Renal cortical epithelial cell (primary cell): ENCODE data around the gene FLT4. TPM values are rescaled to one million over a fixed set of nuclear protein-coding genes. Genes with fewer than 3 reads are reported as not detected.

Source experiments
- DNase-seq: peaks from one replicate; pipeline ENCODE4 v3.0.0-alpha.2; 2011; ENCODE audit warnings: low read depth
- total RNA-seq: library from RNA; depleted of rRNA; stranded (reverse); fragments of >200 nt; gene quantifications from 2 replicates; pipeline ENCODE4 v1.2.3, GENCODE V29; 2014

Gene FLT4
- total RNA-seq, 1 donor from 2014 or later, result 0.55 TPM

GRCh38 chr5:180592176-180592575 is 57.2 kb downstream of the FLT4 start:
- no peak for DNase-seq

DNA sequence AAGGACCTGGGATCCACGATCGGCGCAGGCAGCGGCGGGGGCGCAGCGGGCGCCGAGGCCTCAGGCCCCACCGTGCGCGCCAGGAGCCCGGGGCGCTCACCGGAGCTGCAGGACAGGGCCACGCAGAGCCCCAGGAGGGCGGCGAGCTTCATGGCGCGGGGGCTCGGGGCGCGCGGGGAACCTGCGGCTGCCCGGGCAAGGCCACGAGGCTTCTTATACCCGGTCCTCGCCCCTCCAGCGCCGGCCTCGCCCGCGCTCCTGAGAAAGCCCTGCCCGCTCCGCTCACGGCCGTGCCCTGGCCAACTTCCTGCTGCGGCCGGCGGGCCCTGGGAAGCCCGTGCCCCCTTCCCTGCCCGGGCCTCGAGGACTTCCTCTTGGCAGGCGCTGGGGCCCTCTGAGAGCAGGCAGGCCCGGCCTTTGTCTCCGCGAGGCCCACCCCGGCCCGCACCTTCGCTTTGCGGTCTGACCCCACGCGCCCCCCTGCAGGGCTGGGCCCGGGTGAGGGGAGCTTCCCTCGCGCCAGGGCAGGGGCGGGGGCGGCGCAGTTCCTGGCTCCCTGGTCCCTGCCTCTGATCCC is 58.0 kb downstream of the FLT4 start, which contains the start of gene SCGB3A1:
TSS of gene SCGB3A1 (minus strand) at position 189 of the 577 bp plus-strand sequence. CDS start at position 152, 37 bp downstream.
- no peak for DNase-seq

DNA sequence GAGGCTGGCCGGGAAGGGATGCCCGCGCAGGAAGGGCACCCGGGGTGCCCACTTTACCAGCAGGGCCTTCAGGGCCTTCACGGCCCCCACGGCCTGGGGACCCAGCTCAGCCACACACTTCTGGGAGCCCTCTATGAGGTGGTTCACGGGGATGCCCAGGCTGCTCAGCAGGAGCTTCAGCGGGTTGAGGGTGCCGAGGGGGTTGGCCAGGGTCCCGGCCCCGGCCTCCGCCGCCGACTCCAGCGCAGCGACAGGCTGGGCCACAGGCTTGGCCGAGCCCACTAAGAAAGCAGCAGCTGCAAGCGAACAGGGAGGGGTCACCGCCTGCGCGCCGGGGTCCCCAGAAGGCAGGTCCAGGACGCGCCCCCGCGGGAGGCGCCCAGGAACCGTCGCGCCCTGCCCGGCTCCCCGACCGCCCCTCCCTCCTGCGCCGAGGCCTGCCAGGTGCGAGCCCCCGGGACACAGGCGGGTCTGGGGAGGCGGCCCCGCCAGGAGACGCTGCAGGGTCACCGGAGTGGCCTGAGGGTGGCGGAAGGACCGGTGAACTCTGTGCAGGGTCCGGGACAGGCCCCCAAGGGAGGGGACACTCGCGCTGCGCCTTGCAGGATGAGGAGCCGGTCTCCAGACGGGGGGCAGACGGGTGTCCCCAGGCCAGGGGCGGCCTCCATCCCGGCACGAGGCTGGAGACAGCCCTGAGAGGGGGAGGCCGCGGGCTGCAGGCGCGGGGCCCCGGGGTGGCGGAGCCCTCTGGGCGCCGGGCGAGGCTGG is 58.7 kb downstream of the FLT4 start:
- no peak for DNase-seq

- DNase-seq, result no peak
These were observed 59.4 kb downstream of the FLT4 start for GRCh38 chr5:180589771-180590542.

GRCh38 chr5:180586870-180587269 is 62.5 kb downstream of the FLT4 start:
- DNase-seq, result no peak

DNA sequence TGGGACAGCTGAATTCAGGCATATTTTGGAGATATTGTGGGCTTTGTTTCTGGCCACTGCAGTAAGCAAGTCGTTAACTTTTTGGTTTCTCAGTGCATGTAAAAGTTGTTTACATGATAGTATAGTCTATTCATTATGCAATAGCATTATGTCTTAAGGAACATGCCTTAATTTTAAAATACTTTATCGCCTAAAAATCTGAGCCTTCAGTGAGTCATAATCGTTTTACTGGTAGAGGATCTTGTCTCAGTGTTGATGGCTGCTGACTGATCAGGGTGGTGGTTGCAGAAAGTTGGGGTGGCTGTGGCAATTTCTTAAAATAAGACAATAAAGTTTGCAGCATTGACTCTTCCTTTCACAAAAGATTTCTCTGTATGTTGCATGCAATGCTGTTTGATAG is 63.2 kb downstream of the FLT4 start:
- DNase-seq, result no peak

- DNase-seq, result no peak
These were observed 65.7 kb downstream of the FLT4 start for GRCh38 chr5:180583738-180584137.

DNA sequence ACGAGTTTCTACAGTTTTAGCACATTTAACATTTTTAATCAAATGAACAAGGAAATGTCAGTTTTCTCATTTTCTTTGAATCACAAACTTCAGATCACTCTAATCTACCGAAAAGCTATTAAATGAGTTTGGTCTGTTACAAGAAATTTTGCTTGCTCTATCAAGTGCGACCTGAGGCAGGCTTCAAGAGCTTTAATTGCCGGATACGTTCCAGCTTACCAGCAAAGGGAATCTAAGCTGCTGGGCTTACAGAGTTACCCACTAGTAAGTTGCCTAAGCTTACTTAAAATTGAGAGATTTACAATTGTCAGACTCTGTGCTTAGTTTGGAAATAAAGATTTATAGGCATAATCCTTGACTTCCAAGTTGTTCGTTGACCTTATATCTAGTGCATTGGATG is 68.7 kb downstream of the FLT4 start:
- DNase-seq, result peak; percentile 2

DNA sequence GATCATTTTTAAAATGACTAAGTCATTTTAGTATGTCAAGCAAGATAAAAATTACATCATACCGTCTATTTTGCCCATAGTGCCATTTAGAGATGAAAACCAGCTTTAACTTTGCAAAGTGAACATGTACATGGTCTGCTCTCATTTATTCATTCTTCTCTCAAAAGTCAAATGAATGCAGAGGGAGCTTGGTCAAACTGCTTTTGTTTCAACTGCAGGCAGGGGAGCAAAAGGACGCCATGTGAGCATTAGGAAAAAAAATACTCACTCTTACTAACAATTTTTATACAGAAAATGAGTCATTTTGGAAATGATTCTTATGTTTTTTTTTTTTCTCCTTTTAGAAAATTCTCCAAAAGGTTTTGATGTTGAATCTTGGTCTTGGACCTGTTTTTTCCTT is 73.8 kb downstream of the FLT4 start:
- DNase-seq, result no peak

DNA sequence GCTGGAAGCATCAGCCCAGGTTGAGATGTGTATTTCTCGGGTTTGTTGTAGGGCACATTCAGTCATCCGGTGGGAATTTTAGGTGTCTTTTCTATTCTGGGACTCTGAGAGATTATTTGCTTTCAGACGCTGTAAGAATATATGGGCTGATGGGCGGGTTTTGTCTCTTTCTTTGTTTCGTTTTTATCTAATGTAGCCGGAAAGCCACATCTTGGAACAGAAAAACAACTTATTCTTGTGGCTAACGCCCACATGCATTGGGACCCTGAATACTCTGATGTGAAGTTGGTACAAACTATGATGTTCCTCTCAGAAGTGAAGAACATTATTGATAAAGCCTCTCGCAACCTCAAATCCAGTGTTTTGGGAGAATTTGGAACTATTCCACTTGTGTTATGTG is 80.5 kb downstream of the FLT4 start:
- DNase-seq, result no peak

- no peak for DNase-seq
These were observed 85.4 kb downstream of the FLT4 start for GRCh38 chr5:180563994-180564393.

- DNase-seq, result no peak
These were observed 91.2 kb downstream of the FLT4 start for GRCh38 chr5:180558232-180558631.

- no peak for DNase-seq
These were observed 92.1 kb downstream of the FLT4 start for GRCh38 chr5:180557217-180557809.

- DNase-seq, result no peak
These were observed 94.1 kb downstream of the FLT4 start for GRCh38 chr5:180555168-180555921.

GRCh38 chr5:180553530-180553929 is 95.9 kb downstream of the FLT4 start:
- no peak for DNase-seq

Other genes with a start within 250 kb of the FLT4 start
- 14.2 and 47.7 TPM in 2 replicates for gene CNOT6, start 155.2 kb downstream of the FLT4 start, total RNA-seq
- gene SCGB3A1, start 58.1 kb downstream of the FLT4 start, total RNA-seq, result not detected in 2 replicates
- not detected in 2 replicates for gene OR2Y1, start 90.5 kb upstream of the FLT4 start, total RNA-seq
- gene MGAT1, start 153.2 kb upstream of the FLT4 start, total RNA-seq, result 44.1 and 58.4 TPM in 2 replicates
- 7.6 and 37.1 TPM in 2 replicates for gene ZFP62, start 211.7 kb upstream of the FLT4 start, total RNA-seq
- gene BTNL8, start 249.6 kb upstream of the FLT4 start, total RNA-seq, result 0.35 TPM in 1 of 2 replicates, not detected in the other